KMS-11 (cell line): ENCODE results near the gene BTAF1.

Experiments
- H2AFZ ChIP-seq: fragments of 200-600 bp; sonication (generic); 2 replicates; pipeline ENCODE4 v1.6.1; 2016; ENCODE audit warnings: antibody characterized with exemption, mixed run types, low read depth
- H3K27ac ChIP-seq: fragments of 200-600 bp; sonication (generic); 2 replicates; pipeline ENCODE4 v1.6.1; 2016; ENCODE audit warnings: mild to moderate bottlenecking, mixed run types
- H3K27me3 ChIP-seq: fragments of 200-600 bp; sonication (generic); 2 replicates; pipeline ENCODE4 v1.6.1; 2017; ENCODE audit warnings: mild to moderate bottlenecking, low read depth, mixed run types, moderate library complexity; ENCODE audit not compliant: insufficient read depth
- H3K36me3 ChIP-seq: fragments of 200-600 bp; sonication (generic); 2 replicates; pipeline ENCODE4 v1.6.1; 2017; ENCODE audit warnings: mild to moderate bottlenecking, mixed run types; ENCODE audit not compliant: insufficient read depth
- H3K4me1 ChIP-seq: fragments of 200-600 bp; sonication (generic); 2 replicates; pipeline ENCODE4 v1.6.1; 2016; ENCODE audit warnings: mild to moderate bottlenecking, low read depth, mixed run types; ENCODE audit not compliant: poor library complexity, severe bottlenecking
- H3K4me2 ChIP-seq: fragments of 200-600 bp; sonication (generic); 2 replicates; pipeline ENCODE4 v1.7.0; 2016; ENCODE audit warnings: mild to moderate bottlenecking, mixed run types
- H3K4me3 ChIP-seq: fragments of 200-600 bp; sonication (generic); IDR thresholded peaks from 2 replicates; pipeline ENCODE4 v1.6.1; 2017; ENCODE audit warnings: low read depth, low read length, mixed read lengths; ENCODE audit not compliant: insufficient read depth
- H3K79me2 ChIP-seq: fragments of 200-600 bp; sonication (generic); 2 replicates; pipeline ENCODE4 v1.6.1; 2016; ENCODE audit warnings: low read depth, mixed run types; ENCODE audit not compliant: insufficient read depth
- H3K9ac ChIP-seq: fragments of 200-600 bp; sonication (generic); 2 replicates; pipeline ENCODE4 v1.6.1; 2016; ENCODE audit warnings: mild to moderate bottlenecking, mixed run types
- H4K20me1 ChIP-seq: fragments of 200-600 bp; sonication (generic); 2 replicates; pipeline ENCODE4 v1.6.1; 2016; ENCODE audit warnings: mild to moderate bottlenecking, mixed run types; ENCODE audit not compliant: insufficient read depth
- CTCF ChIP-seq: fragments of 200-600 bp; sonication (generic); conservative IDR thresholded peaks from 2 replicates; pipeline ENCODE4 v1.6.1; 2017; ENCODE audit warnings: low read depth, mild to moderate bottlenecking, antibody characterized with exemption, low read length, moderate library complexity, mixed read lengths

BTAF1 gene

GRCh38 chr10:92075829-92076228 is 152.3 kb downstream of the BTAF1 start:
- no peak overlapping the region for H3K9ac ChIP-seq
- H2AFZ ChIP-seq: no peak overlapping the region
- H3K27me3 ChIP-seq: no peaks in the 10 kb centered on the region
- no peak for TF ChIP-seq CTCF
- no peak overlapping the region for H3K4me3 ChIP-seq
- H3K79me2 ChIP-seq: no peaks in the 10 kb centered on the region
- no peak overlapping the region for H3K27ac ChIP-seq
- no peaks in the 10 kb centered on the region for H3K4me1 ChIP-seq
- no peak overlapping the region for H3K4me2 ChIP-seq
- no peaks in the 10 kb centered on the region for H3K36me3 ChIP-seq
- H4K20me1 ChIP-seq: no peaks in the 10 kb centered on the region

GRCh38 chr10:92076722-92077121 is 153.2 kb downstream of the BTAF1 start:
- Histone ChIP-seq H2AFZ (no peak overlapping the region), H3K79me2 (no peaks in the 10 kb centered on the region), H3K4me2 (no peak overlapping the region), H3K36me3 (no peaks in the 10 kb centered on the region), H3K27ac (no peak overlapping the region), H4K20me1 (no peaks in the 10 kb centered on the region), H3K4me3 (no peak overlapping the region), H3K4me1 (peaks cover 6% of the 10 kb centered on the region), H3K9ac (no peak overlapping the region), H3K27me3 (no peaks in the 10 kb centered on the region)
- no peak for TF ChIP-seq CTCF

- TF ChIP-seq CTCF: no peak
- Histone ChIP-seq H3K36me3 (no peaks in the 10 kb centered on the region), H3K4me1 (peaks cover 29% of the 10 kb centered on the region)
These were observed 155.4 kb downstream of the BTAF1 start for GRCh38 chr10:92079003-92079402.

More at GRCh38 chr10:92079003-92079402, 155.4 kb downstream of the BTAF1 start:
- Histone ChIP-seq H3K79me2 (no peaks in the 10 kb centered on the region), H3K4me2 (no peak overlapping the region), H3K27me3 (no peaks in the 10 kb centered on the region), H3K9ac (no peak overlapping the region), H4K20me1 (no peaks in the 10 kb centered on the region), H3K27ac (no peak overlapping the region), H2AFZ (no peak overlapping the region), H3K4me3 (no peak overlapping the region)
